GM19043 (cell line): Measurements from ENCODE around the gene LTA.
A peak's percentile ranks its signal among the peaks of the same experiment; 100 is the strongest.

Experiments used
- ATAC-seq: cut with Tn5 transposase; IDR thresholded peaks from one replicate; pipeline ENCODE4 v1.9.1; 2021; ENCODE audit warnings: low read depth; ENCODE audit not compliant: unreplicated experiment

Gene LTA

GRCh38 chr6:31568537-31568961 is 3.5 kb upstream of the LTA start:
- peak; percentile 67 for ATAC-seq

- no peak for ATAC-seq
These were observed 2.1 kb upstream of the LTA start for GRCh38 chr6:31569861-31570536.

GRCh38 chr6:31573239-31574105 is 1.4 kb downstream of the LTA start:
- no peak for ATAC-seq

GRCh38 chr6:31574106-31575061 is 2.3 kb downstream of the LTA start:
- no peak for ATAC-seq

- ATAC-seq: no peak
These were observed 3.3 kb downstream of the LTA start, which contains the start of gene TNF for GRCh38 chr6:31575335-31575901. TSS of gene TNF (plus strand) at chr6:31575565. CDS start at chr6:31575742, 177 bp downstream.

GRCh38 chr6:31575952-31576685 is 4.0 kb downstream of the LTA start:
- no peak for ATAC-seq

GRCh38 chr6:31576897-31577578 is 4.9 kb downstream of the LTA start:
- no peak for ATAC-seq

- ATAC-seq: no peak
These were observed 5.5 kb downstream of the LTA start for GRCh38 chr6:31577579-31577966.

- ATAC-seq: no peak
These were observed 6.4 kb downstream of the LTA start for GRCh38 chr6:31578184-31579118.

- no peak for ATAC-seq
These were observed 7.0 kb downstream of the LTA start for GRCh38 chr6:31579119-31579505.

- ATAC-seq: no peak
These were observed 7.7 kb downstream of the LTA start for GRCh38 chr6:31579546-31580437.

- no peak for ATAC-seq
These were observed 8.3 kb downstream of the LTA start for GRCh38 chr6:31580438-31580740.

- ATAC-seq: peak; percentile 58
These were observed 8.8 kb downstream of the LTA start for GRCh38 chr6:31580807-31581433.

GRCh38 chr6:31581434-31582229 is 9.5 kb downstream of the LTA start:
- ATAC-seq: no peak

GRCh38 chr6:31582230-31582643 is 10.1 kb downstream of the LTA start, which contains the start of gene LTB:
TSS of gene LTB (minus strand) at chr6:31582424. CDS start at chr6:31582417, 7 bp downstream.
- ATAC-seq: no peak

- ATAC-seq: no peak
These were observed 13.4 kb downstream of the LTA start for GRCh38 chr6:31585491-31585890.
